Measurements from ENCODE around the gene TBC1D30.
"Not testable (repeated sequence)": the region's sequence is repeated elsewhere in the genome, so short reads cannot be mapped to it uniquely, and the experiment has no call there.

The TBC1D30 gene, protein sequence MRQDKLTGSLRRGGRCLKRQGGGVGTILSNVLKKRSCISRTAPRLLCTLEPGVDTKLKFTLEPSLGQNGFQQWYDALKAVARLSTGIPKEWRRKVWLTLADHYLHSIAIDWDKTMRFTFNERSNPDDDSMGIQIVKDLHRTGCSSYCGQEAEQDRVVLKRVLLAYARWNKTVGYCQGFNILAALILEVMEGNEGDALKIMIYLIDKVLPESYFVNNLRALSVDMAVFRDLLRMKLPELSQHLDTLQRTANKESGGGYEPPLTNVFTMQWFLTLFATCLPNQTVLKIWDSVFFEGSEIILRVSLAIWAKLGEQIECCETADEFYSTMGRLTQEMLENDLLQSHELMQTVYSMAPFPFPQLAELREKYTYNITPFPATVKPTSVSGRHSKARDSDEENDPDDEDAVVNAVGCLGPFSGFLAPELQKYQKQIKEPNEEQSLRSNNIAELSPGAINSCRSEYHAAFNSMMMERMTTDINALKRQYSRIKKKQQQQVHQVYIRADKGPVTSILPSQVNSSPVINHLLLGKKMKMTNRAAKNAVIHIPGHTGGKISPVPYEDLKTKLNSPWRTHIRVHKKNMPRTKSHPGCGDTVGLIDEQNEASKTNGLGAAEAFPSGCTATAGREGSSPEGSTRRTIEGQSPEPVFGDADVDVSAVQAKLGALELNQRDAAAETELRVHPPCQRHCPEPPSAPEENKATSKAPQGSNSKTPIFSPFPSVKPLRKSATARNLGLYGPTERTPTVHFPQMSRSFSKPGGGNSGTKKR

GRCh38 chr12:64824500-64825142 is at the start of gene TBC1D30:
TSS of gene TBC1D30 (plus strand) at chr12:64824647. CDS start at chr12:64824880, 233 bp downstream.
- Mint-ChIP-seq H3K27ac (no peak within 1 kb of the TSS), H3K9me3 (no peaks in the 10 kb centered on the region), H3K27me3 (peaks cover 66% of the 10 kb centered on the region), H3K36me3 (no peaks in the 10 kb centered on the region), H3K4me3 (peak within 1 kb of the TSS; percentile 83), H3K4me1 (peaks cover 24% of the 10 kb centered on the region)
- peak; percentile 43 for ATAC-seq

GRCh38 chr12:64775147-64775736 is 49.2 kb upstream of the TBC1D30 start:
- Mint-ChIP-seq H3K9me3 (peaks cover 20% of the 10 kb centered on the region), H3K27me3 (peaks cover 73% of the 10 kb centered on the region)
- H3K4me3 Mint-ChIP-seq, H3K27ac Mint-ChIP-seq, H3K4me1 Mint-ChIP-seq, H3K36me3 Mint-ChIP-seq, ATAC-seq: not testable (repeated sequence)

DNA sequence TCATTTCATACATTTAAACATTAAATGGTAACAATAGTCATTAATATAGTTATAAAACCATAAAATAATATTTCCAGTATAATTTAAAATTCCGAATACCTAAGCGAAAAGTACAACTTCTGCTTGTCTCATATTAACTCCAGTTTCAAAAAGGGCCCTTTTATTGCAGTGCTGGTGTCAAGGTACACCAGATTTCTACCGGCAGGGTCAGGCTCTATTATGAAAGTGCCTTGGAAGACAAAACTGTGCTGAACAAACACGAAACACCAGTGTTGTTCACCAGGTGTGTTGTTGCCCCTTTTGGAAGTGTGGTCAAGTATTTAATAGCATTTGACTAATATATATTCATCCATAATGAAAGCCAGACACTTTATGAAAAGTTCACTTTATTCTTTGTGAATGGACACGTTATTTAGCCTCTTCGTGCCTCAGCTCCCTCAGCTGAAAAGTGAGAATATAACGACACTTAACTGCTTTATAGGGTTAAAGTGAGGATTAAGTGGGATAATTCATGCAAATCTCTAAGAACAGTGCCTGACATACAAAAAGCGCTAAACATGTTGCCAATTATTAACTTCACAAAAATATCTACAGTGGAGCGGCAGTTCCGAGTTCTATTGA is 45.0 kb upstream of the TBC1D30 start:
- peaks cover 16% of the 10 kb centered on the region for H3K9me3 Mint-ChIP-seq
- H3K36me3 Mint-ChIP-seq = no peaks in the 10 kb centered on the region
- peaks cover 20% of the 10 kb centered on the region for H3K4me1 Mint-ChIP-seq
- ATAC-seq = no peak
- no peak overlapping the region for H3K27ac Mint-ChIP-seq
- H3K27me3 Mint-ChIP-seq = peaks cover 57% of the 10 kb centered on the region
- no peak overlapping the region for H3K4me3 Mint-ChIP-seq

- no peak for ATAC-seq
- Mint-ChIP-seq H3K4me1 (peaks cover 20% of the 10 kb centered on the region), H3K4me3 (peak overlapping the region; percentile 67), H3K27me3 (peaks cover 57% of the 10 kb centered on the region), H3K9me3 (peaks cover 15% of the 10 kb centered on the region), H3K27ac (no peak overlapping the region), H3K36me3 (no peaks in the 10 kb centered on the region)
Measured at GRCh38 chr12:64780132-64780530, 44.3 kb upstream of the TBC1D30 start.

- peak overlapping the region; percentile 71 for H3K27ac Mint-ChIP-seq
- H3K4me3 Mint-ChIP-seq = peak overlapping the region; percentile 83
- peaks cover 9% of the 10 kb centered on the region for H3K9me3 Mint-ChIP-seq
- peak; percentile 69 for ATAC-seq
- H3K27me3 Mint-ChIP-seq = peaks cover 51% of the 10 kb centered on the region
- no peaks in the 10 kb centered on the region for H3K36me3 Mint-ChIP-seq
- peaks cover 20% of the 10 kb centered on the region for H3K4me1 Mint-ChIP-seq
Measured at GRCh38 chr12:64780531-64781279, 43.7 kb upstream of the TBC1D30 start.

- peak; percentile 64 for ATAC-seq
- H3K36me3 Mint-ChIP-seq = no peaks in the 10 kb centered on the region
- peaks cover 43% of the 10 kb centered on the region for H3K27me3 Mint-ChIP-seq
- H3K27ac Mint-ChIP-seq = peak overlapping the region; percentile 71
- H3K4me1 Mint-ChIP-seq = peaks cover 20% of the 10 kb centered on the region
- peaks cover 5% of the 10 kb centered on the region for H3K9me3 Mint-ChIP-seq
- peak overlapping the region; percentile 83 for H3K4me3 Mint-ChIP-seq
Measured at GRCh38 chr12:64781280-64782190, 42.9 kb upstream of the TBC1D30 start.

DNA sequence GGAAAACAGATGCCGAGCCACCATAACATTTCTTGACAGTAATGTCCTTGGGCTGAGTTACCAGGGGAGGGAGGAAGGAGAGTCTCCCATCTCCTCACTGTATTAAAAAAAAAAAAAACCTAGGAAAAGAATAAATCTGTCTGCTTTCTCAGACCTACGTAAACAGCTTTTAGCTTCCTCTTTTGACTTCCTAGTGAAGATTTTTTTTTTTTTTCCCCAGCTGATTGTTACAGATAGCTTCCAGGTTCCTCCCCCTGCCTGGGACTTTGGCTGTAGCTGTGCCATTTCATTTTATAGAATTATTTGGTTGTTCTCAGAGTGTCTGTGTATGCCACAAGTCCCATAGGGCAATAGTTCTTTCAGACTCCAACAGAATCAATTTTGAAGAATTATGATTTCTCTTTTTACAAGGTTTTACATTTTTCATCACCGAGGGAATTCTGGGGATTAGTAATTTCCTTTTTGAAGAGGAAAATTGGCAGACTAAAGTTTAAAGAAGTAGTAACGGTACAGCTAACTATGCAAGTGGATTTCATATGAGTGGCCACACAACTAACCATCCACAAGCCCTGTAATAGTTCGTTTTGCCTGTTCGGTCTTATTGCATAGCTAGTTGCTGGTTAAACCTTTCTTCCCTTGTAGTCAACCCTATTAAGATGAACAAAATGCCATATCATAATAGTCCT is 42.1 kb upstream of the TBC1D30 start:
- peaks cover 20% of the 10 kb centered on the region for H3K4me1 Mint-ChIP-seq
- peak overlapping the region; percentile 83 for H3K4me3 Mint-ChIP-seq
- H3K36me3 Mint-ChIP-seq = no peaks in the 10 kb centered on the region
- H3K9me3 Mint-ChIP-seq = no peaks in the 10 kb centered on the region
- peaks cover 35% of the 10 kb centered on the region for H3K27me3 Mint-ChIP-seq
- ATAC-seq = no peak
- H3K27ac Mint-ChIP-seq = peak overlapping the region; percentile 71

DNA sequence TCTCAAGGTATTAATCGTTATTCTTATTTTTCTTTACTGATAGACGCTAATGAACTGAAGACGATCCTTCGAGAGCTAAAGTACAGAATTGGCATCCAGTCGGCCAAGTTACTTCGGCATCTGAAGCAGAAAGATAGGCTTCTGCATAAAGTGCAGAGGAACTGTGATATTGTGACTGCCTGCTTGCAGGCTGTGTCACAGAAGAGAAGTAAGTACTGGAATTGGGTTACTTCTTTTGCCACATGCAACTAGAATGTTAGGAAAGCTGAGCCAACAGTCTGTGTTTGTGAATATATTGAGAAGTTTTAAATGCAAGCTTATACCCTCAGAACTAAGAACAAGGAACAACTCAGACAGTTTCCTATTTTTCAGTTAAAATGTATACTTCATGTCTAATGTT is 38.6 kb upstream of the TBC1D30 start:
- Mint-ChIP-seq H3K9me3 (no peaks in the 10 kb centered on the region), H3K27ac (no peak overlapping the region), H3K4me1 (peaks cover 20% of the 10 kb centered on the region), H3K36me3 (no peaks in the 10 kb centered on the region), H3K4me3 (no peak overlapping the region), H3K27me3 (peaks cover 17% of the 10 kb centered on the region)
- no peak for ATAC-seq

- Mint-ChIP-seq H3K4me1 (no peaks in the 10 kb centered on the region), H3K9me3 (no peaks in the 10 kb centered on the region), H3K36me3 (no peaks in the 10 kb centered on the region), H3K27ac (no peak overlapping the region), H3K27me3 (peaks cover 24% of the 10 kb centered on the region), H3K4me3 (no peak overlapping the region)
- no peak for ATAC-seq
Measured at GRCh38 chr12:64790166-64790565, 34.3 kb upstream of the TBC1D30 start.

GRCh38 chr12:64791036-64791435 is 33.4 kb upstream of the TBC1D30 start:
- no peak overlapping the region for H3K27ac Mint-ChIP-seq
- H3K36me3 Mint-ChIP-seq = no peaks in the 10 kb centered on the region
- H3K4me1 Mint-ChIP-seq = no peaks in the 10 kb centered on the region
- H3K4me3 Mint-ChIP-seq = no peak overlapping the region
- peaks cover 24% of the 10 kb centered on the region for H3K27me3 Mint-ChIP-seq
- ATAC-seq = no peak
- no peaks in the 10 kb centered on the region for H3K9me3 Mint-ChIP-seq

DNA sequence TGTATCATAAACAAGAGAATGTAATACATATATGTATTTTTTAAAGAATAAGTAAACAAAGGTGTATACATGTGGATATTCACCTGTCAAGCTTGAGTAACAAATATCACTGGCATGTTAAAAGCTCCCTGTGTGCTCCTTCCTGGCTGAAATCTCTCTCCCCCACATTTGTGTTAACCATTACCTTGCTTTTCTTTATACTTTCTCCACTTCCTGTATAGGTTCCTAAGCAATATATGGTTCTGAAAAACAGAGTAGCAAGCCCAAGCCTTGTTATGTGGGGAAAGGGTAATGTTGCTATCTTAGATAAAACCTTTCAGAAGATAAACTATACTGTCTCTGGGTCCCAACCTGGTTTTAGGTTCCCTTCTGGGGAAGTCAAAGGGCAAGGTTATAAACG is 32.3 kb upstream of the TBC1D30 start:
- Mint-ChIP-seq H3K9me3 (no peaks in the 10 kb centered on the region), H3K36me3 (no peaks in the 10 kb centered on the region), H3K4me1 (no peaks in the 10 kb centered on the region), H3K4me3 (no peak overlapping the region), H3K27ac (no peak overlapping the region), H3K27me3 (peaks cover 24% of the 10 kb centered on the region)
- no peak for ATAC-seq

GRCh38 chr12:64793610-64794009 is 30.8 kb upstream of the TBC1D30 start:
- Mint-ChIP-seq H3K27me3 (peaks cover 24% of the 10 kb centered on the region), H3K27ac (no peak overlapping the region), H3K36me3 (no peaks in the 10 kb centered on the region), H3K4me3 (no peak overlapping the region), H3K9me3 (no peaks in the 10 kb centered on the region), H3K4me1 (no peaks in the 10 kb centered on the region)
- no peak for ATAC-seq

DNA sequence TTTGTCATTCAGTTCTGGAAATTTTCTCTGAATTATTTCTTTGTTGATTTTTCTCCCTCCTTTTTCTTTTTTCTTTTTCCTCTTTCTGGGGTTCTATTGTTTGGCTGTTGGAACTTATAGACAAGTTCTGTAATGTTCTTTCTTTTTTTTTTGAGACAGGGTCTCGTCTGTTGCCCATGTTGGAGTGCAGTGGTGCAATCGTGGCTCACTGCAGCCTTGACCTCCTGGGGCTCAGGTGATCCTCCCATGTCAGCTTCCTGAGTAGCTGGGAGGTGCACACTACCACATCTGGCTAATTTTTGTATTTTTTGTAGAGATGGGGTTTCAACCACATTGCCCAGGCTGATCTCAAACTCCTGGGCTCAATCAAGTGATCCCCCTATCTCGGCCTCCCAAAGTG is 30.1 kb upstream of the TBC1D30 start:
- no peak overlapping the region for H3K4me3 Mint-ChIP-seq
- no peaks in the 10 kb centered on the region for H3K4me1 Mint-ChIP-seq
- H3K27me3 Mint-ChIP-seq = peaks cover 21% of the 10 kb centered on the region
- no peaks in the 10 kb centered on the region for H3K9me3 Mint-ChIP-seq
- no peak for ATAC-seq
- no peak overlapping the region for H3K27ac Mint-ChIP-seq
- no peaks in the 10 kb centered on the region for H3K36me3 Mint-ChIP-seq
